GM18868 (cell line): ENCODE measurements around the gene DMAC2.
"Not testable (repeated sequence)": the region's sequence is repeated elsewhere in the genome, so short reads cannot be mapped to it uniquely, and the experiment has no call there.

Experiments used
- ATAC-seq: cut with Tn5 transposase; IDR thresholded peaks from one replicate; pipeline ENCODE4 v1.9.1; 2021; ENCODE audit warnings: mild to moderate bottlenecking, moderate library complexity; ENCODE audit not compliant: unreplicated experiment

Gene DMAC2

GRCh38 chr19:41402010-41402409 is 37.7 kb downstream of the DMAC2 start:
- ATAC-seq = no peak

- no peak for ATAC-seq
Observed at GRCh38 chr19:41401483-41401882, 38.2 kb downstream of the DMAC2 start.

GRCh38 chr19:41399525-41399924 is 40.2 kb downstream of the DMAC2 start:
- no peak for ATAC-seq

GRCh38 chr19:41399091-41399490 is 40.6 kb downstream of the DMAC2 start:
- no peak for ATAC-seq

DNA sequence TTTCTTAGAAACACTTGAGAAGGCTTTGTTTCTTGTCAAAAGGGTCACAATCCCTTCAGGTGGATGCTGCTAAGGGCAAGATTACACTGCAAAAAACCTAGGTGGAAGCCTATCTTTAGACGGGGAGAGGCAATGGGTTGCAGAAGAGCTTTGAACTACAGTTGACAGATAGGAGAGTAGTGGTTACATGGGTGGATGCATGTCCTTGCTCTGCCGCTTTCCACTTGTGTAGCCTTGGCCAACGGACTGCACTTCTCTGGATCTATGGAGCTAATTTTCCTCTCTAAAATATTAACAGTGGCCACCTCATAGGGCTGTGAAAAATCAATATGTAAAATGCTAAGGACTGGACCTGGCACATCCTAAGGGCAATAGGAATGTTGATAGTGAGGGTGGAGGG is 41.1 kb downstream of the DMAC2 start:
- ATAC-seq = no peak

GRCh38 chr19:41398050-41398418 is 41.7 kb downstream of the DMAC2 start:
- ATAC-seq = no peak

GRCh38 chr19:41397086-41398049 is 42.3 kb downstream of the DMAC2 start, which contains the start of the genes BCKDHA and EXOSC5:
Gene BCKDHA, plus strand, starts transcription at chr19:41397818. Its CDS starts 10 bp downstream, at chr19:41397828.
Gene EXOSC5, minus strand, starts transcription at chr19:41397359. Its CDS starts 31 bp downstream, at chr19:41397328.
- ATAC-seq = peak; percentile 89

GRCh38 chr19:41395355-41395754 is 44.4 kb downstream of the DMAC2 start:
- no peak for ATAC-seq

GRCh38 chr19:41392775-41393174 is 46.9 kb downstream of the DMAC2 start:
- no peak for ATAC-seq

DNA sequence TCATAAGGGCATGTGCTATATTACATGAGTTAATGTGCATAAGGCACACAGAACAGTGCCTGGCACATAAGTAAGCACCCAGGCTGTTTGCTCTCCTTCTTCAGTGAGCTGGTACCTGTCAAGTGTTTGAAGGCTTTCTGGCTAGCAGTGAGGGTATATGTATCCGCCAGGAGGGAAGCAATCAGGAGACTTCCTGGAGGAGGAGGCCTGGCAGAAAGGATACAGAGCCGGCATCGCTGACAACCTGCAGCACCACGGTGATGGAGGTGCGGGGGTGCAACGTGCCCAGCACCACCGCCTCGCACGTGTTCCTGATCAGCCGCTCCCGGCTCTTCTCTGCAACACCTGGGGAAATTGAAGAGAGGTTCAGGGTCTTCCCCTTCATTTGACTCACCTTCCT is 48.1 kb downstream of the DMAC2 start:
- ATAC-seq = no peak

GRCh38 chr19:41386442-41386841 is 53.3 kb downstream of the DMAC2 start:
- ATAC-seq = no peak

DNA sequence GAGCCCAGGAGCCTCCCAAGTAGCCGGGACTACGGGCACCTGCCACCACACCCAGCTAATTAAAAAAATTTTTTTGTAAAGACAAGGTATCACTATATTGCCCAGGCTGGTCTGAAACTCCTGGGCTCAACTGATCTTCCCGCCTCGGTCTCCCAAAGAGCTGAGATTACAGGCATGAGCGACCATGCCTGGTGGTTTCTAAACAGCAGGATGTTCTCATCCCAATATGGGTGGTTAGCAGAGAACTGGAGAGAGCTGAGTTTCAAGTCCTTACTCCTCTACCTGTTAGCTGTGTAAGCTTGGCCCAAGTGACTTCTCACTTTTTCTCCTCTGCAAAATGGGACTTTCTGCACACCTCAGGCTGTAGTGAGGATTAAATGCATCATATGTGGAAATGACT is 55.4 kb downstream of the DMAC2 start:
- ATAC-seq = no peak

- ATAC-seq = not testable (repeated sequence)
Observed at GRCh38 chr19:41381536-41381935, 58.2 kb downstream of the DMAC2 start.
